ENCODE measurements around the gene SORCS2.

GRCh38 chr4:7661066-7661748 lies 468.9 kb downstream of the SORCS2 start:
- TF ChIP-seq CTCF (IDR thresholded peaks at IDR 0.05): no peak
- no peak for TF ChIP-seq POLR2A (IDR thresholded peaks at IDR 0.05)
